ENCODE results near the gene HMGN4. TPM values are rescaled to one million over a fixed set of nuclear protein-coding genes. Genes with fewer than 3 reads are reported as not detected.
A peak's percentile ranks its signal among the peaks of the same experiment; 100 is the strongest.

Gene HMGN4
- total and polyA plus RNA-seq, 9 of the 15 experiments (the other 6 are each of a cell fraction or from before 2014, with no cell fraction given): 35.4 to 134 (median 94.1) TPM

- TF ChIP-seq ZBTB49 (CRISPR knock-in tag; IDR thresholded peaks at IDR 0.05; ENCODE audit: borderline replicate concordance) (no peak), DPF2 (IDR thresholded peaks at IDR 0.05) (peak; percentile 58; the same call in 1 of the 2 replicates), SIN3A (IDR thresholded peaks at IDR 0.05; ENCODE audit: borderline replicate concordance in 2 of 2, control insufficient read depth in 1 of 2, low read depth in 2 of 2, low read length in 2 of 2) (0 out of 4 replicates have a peak, but pooled peaks of 1 of the 2 experiments have one; percentile 34), SOX6 (IDR thresholded peaks at IDR 0.05) (peak; percentile 76), ZBTB43 (CRISPR knock-in tag; IDR thresholded peaks at IDR 0.05) (no peak), HCFC1 (IDR thresholded peaks at IDR 0.05; ENCODE audit: low read depth, low read length) (0 out of 2 replicates have a peak, but pooled peaks have one; percentile 44), FOXM1 (IDR thresholded peaks at IDR 0.05; ENCODE audit: low read depth) (peak; percentile 49), FOXM1 (CRISPR knock-in tag; IDR thresholded peaks at IDR 0.05; ENCODE audit: low read depth) (no peak), CSDE1 (IDR thresholded peaks at IDR 0.05) (peak in 1 of 2 experiments; percentile 89; a peak in 2 of 4 replicates), CEBPG (CRISPR knock-in tag; IDR thresholded peaks at IDR 0.05) (no peak), CEBPG (tag; conservative IDR thresholded peaks at IDR 0.05 in 1 of 2, IDR thresholded peaks at IDR 0.05 in 1 of 2) (no peak), JUN (IDR thresholded peaks at IDR 0.05; ENCODE audit: borderline replicate concordance, low read depth, low read length) (peak; percentile 60; the same call in 1 of the 2 replicates), JUN (CRISPR knock-in tag; IDR thresholded peaks at IDR 0.05; ENCODE audit: borderline replicate concordance) (no peak), TCF7 (IDR thresholded peaks at IDR 0.05; ENCODE audit: borderline replicate concordance) (no peak), CBX3 (IDR thresholded peaks at IDR 0.05; ENCODE audit: borderline replicate concordance in 1 of 2, low read length in 2 of 2) (peak in 1 of 2 experiments; percentile 92; a peak in 2 of 3 replicates), ZNF77 (CRISPR knock-in tag; IDR thresholded peaks at IDR 0.05) (no peak), ZBTB9 (CRISPR knock-in tag; IDR thresholded peaks at IDR 0.05) (peak; percentile 73), ZBTB11 (CRISPR knock-in tag; IDR thresholded peaks at IDR 0.05) (peak in 1 of 3 experiments; percentile 66; a peak in 1 of 6 replicates)
Measured at GRCh38 chr6:26532699-26533531, 5.3 kb upstream of the HMGN4 start (continued).

All from K562 (cell line).